CD4-positive, alpha-beta T cell treated with Interleukin-17A for 4 hours (primary cell): ENCODE results near the gene ZNF580.

Experiments
- DNase-seq: peaks from one replicate; pipeline ENCODE4 v3.0.0-alpha.2; 2020; ENCODE audit warnings: mixed read lengths

ZNF580 gene, protein sequence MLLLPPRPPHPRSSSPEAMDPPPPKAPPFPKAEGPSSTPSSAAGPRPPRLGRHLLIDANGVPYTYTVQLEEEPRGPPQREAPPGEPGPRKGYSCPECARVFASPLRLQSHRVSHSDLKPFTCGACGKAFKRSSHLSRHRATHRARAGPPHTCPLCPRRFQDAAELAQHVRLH

GRCh38 chr19:55640577-55641425 is at the start of gene ZNF580:
Gene ZNF580 (plus strand): TSS chr19:55641002. CDS start chr19:55642509, 1,507 bp downstream.
- peak; percentile 67 for DNase-seq

- DNase-seq: no peak
Measured at GRCh38 chr19:55591555-55591954, 49.2 kb upstream of the ZNF580 start.

DNA sequence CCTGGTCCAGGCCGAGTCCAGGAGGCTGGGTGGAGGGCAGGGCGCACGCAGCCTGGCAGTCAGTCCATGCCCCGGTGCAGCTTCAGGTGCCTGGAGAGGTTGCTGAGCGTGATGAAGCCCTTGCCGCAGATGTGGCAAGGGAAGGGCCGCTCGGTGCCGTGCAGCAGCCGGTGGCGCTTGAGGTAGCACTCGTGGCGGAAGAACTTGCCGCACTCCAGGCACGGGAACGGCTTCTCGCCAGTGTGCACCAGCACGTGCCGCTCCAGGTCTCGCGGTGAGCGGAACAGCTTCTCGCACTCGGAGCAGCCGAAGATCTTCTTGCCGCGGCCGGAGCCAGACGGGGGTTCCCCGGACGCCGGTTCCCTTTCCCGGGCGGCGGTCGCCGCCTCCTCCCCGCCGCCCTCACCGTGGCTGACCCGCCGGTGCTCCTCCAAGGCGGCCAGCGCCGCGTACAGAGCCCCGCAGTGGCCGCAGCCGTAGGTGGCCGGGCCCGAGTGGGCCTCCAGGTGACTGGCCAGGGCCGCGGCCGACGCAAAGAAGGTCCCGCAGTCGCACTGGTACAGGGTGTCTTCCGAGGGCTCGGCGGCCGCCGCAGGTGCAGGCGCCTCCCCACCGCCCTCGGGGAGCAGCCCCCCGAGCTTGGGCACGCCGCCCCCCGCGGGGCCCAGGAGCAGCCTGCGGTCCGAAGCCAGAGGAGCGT is 48.3 kb upstream of the ZNF580 start:
- no peak for DNase-seq

GRCh38 chr19:55593096-55593772 is 47.6 kb upstream of the ZNF580 start:
- DNase-seq: no peak

DNA sequence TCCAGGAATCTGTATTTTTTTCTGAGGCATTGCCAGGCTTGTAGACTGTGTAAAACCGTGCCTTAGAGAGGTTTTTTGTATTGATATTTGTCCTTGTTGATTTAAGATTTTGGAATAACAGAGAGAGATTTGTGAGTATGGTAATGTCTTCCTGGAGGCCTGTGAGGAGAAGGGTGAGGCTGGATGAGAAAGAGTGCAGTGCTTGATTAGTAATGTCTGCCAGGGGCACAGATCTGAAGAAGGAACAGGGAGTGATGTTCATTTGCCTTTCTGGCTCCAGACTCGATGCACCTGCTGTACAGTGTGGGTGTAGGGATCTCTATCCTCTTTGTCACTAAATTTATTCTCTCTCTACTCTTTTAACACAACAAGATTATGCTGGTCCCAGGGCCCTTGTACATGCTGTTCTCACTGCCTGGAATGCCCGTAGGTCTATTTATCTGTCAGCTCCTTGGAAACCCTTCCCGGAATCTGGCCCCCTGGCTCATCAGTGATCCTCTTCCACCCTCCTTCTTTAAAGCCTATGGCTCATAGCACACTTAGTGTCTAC is 45.7 kb upstream of the ZNF580 start:
- DNase-seq: no peak

DNA sequence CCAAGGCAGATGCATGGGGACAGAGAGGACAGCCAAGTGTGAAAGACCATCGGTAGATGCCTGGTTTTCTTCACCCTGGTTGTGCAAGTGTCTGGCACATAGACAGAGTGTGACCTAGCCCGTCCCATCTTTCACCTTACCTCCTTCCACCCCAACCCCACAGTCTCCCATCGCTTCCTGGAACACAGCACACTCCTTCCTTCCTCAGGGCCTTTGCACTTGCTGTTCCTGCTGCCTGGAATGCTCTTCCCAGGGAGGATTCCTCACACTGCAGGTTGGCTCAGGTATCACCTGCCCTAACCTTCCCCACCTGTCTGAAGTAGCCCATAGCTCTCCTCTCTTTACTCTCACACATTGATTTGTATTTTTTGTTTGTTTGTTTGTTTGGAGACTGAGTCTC is 44.5 kb upstream of the ZNF580 start:
- DNase-seq: no peak

DNA sequence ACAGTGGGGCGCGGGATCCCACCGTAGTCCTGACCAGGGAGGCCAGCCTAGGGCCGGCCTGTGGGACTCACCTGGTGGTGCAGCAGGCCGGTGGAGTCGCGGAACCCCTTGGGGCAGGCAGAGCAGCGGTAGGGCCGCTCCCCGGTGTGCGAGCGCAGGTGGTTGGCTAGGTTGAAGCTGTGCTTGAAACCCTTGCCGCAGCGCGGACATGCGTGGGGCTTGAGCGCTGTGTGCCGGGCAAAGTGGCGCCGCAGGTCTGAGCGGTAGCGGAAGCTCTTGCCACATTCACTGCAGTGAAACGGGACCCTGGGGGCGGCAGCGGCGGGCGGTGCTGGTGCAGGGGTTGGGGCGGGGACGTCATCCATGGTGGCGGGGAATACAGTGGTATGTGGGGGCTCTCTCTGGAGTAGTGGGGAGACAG is 43.3 kb upstream of the ZNF580 start:
- DNase-seq: no peak

- no peak for DNase-seq
Measured at GRCh38 chr19:55598034-55598433, 42.8 kb upstream of the ZNF580 start.

DNA sequence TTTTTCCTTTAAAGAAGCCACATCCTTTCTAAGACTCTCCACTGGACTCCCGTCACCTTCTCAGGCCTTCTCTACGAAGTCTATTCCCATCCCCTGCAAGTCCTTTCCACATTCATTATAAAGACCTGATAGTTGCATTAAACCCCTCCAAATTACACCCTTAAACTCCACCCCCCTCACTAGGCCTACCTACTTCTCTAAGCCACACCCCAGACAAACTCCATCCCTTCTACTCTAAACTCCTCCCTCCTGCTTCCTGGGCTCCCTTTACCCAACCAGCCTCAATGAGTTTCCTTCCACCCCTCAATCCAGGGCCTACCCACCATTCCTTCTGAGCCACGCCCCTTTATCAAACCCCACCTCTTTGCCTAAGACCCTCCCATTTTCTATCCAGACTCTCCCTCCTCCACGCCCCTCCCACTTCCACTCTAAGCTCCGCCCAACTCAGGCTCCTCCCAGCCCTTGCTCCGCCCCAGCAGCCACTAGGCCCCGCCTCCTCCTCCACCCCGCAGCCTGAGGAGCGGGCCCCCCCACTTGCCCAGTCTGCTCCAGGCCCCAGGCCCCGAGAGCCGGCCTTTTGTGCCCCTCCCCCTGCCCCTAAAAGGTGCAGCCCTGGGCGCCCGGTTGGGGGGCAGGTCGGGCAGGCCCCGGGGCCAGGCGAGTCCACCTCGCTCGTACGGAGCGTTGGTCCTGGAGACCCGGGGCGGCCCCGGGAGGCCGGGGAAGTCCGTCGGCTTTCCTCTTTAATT is 41.9 kb upstream of the ZNF580 start:
- DNase-seq: peak; percentile 83

GRCh38 chr19:55599468-55599841 is 41.3 kb upstream of the ZNF580 start, which contains the start of gene FIZ1:
Gene FIZ1 (minus strand): TSS chr19:55599517. CDS start chr19:55597865, 1,652 bp downstream.
- peak; percentile 97 for DNase-seq

- DNase-seq: peak; percentile 86
Measured at GRCh38 chr19:55599842-55600661, 40.8 kb upstream of the ZNF580 start, which contains the start of gene ZNF524. Gene ZNF524 (plus strand): TSS chr19:55600288. CDS start chr19:55602113, 1,825 bp downstream.

- no peak for DNase-seq
Measured at GRCh38 chr19:55600662-55601028, 40.2 kb upstream of the ZNF580 start.

GRCh38 chr19:55601084-55601483 is 39.7 kb upstream of the ZNF580 start:
- DNase-seq: no peak

GRCh38 chr19:55602104-55603001 is 38.4 kb upstream of the ZNF580 start:
- DNase-seq: no peak

GRCh38 chr19:55603115-55603514 is 37.7 kb upstream of the ZNF580 start:
- DNase-seq: no peak

- DNase-seq: no peak
Measured at GRCh38 chr19:55603581-55604292, 37.1 kb upstream of the ZNF580 start.

- DNase-seq: peak; percentile 99
Measured at GRCh38 chr19:55605207-55605636, 35.6 kb upstream of the ZNF580 start.

GRCh38 chr19:55605637-55606470 is 34.9 kb upstream of the ZNF580 start, which contains the start of gene ZNF865:
Gene ZNF865 (plus strand): TSS chr19:55605647. CDS start chr19:55613619, 7,972 bp downstream.
- peak; percentile 76 for DNase-seq
